Activated naive CD4-positive, alpha-beta T cell treated with anti-CD3 and anti-CD28 coated beads for 36 hours (primary cell): ENCODE results near the gene MALL. TPM values are rescaled to one million over a fixed set of nuclear protein-coding genes. Genes with fewer than 3 reads are reported as not detected.
"Not testable (repeated sequence)": the region's sequence is repeated elsewhere in the genome, so short reads cannot be mapped to it uniquely, and the experiment has no call there.

Source experiments
- CTCF ChIA-PET: fragments of 350-600 bp; sonication (Branson Sonifier 250); formaldehyde crosslinking; loops from one replicate; lab custom pipeline; 2021; ENCODE audit warnings: antibody characterized with exemption; lab: Charles Lee
- DNase-seq: peaks from one replicate; pipeline ENCODE4 v3.0.0-alpha.2; 2020
- H3K27ac Mint-ChIP-seq: one replicate; pipeline ENCODE4 v1.8.0; 2021; ENCODE audit warnings: mild to moderate bottlenecking, mixed read lengths
- H3K27me3 Mint-ChIP-seq: one replicate; pipeline ENCODE4 v1.8.0; 2021; ENCODE audit warnings: low read depth, mixed read lengths
- H3K36me3 Mint-ChIP-seq: one replicate; pipeline ENCODE4 v1.8.0; 2021; ENCODE audit warnings: low read depth, mixed read lengths
- H3K4me1 Mint-ChIP-seq: one replicate; pipeline ENCODE4 v1.8.0; 2021; ENCODE audit warnings: low read depth, mixed read lengths
- H3K4me3 Mint-ChIP-seq: one replicate; pipeline ENCODE4 v1.8.0; 2021; ENCODE audit warnings: mild to moderate bottlenecking, moderate library complexity, mixed read lengths
- H3K9me3 Mint-ChIP-seq: one replicate; pipeline ENCODE4 v1.8.0; 2021; ENCODE audit warnings: mixed read lengths
- intact Hi-C: fragments of 100-400 bp; cut with micrococcal nuclease; formaldehyde crosslinking; loops from one replicate; pipeline ENCODE4 v1.15.1; 2023
- microRNA-seq: library from miRNA; unstranded; fragments of <30 nt; microRNA quantifications from one replicate; pipeline ENCODE4 v1.2.0, GENCODE V29; 2022; ENCODE audit warnings: borderline microRNAs expressed, borderline replicate concordance
- total RNA-seq, 2 experiments: library from RNA; stranded (reverse); gene quantifications; one replicate each; pipeline ENCODE4 v1.2.3, GENCODE V29; 2021

MALL gene
- total RNA-seq, 2 experiments from 2014 or later, result 0.17 to 0.38 TPM

DNA sequence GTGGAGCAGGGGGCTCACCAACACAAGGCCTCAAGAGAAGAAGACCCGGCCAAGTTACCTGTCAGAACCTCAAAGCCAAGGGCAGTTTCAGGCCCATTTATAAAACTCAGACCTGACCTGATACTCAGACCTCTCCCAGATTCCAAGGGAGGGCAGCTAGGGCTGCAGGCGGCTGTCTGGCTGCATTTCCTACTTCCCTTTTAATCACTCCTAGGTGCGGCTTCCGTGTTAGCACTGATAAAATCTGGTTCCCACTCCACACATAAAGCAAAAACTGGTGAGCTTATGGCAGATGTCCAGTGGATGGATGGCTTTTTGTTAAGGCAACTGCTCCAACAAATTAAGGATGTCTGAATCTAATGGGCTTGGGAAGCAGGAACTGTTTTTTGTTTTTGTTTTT, 63.5 kb downstream of the MALL start:
- DNase-seq, H3K4me3 Mint-ChIP-seq, intact Hi-C loops, H3K27me3 Mint-ChIP-seq, H3K4me1 Mint-ChIP-seq, H3K9me3 Mint-ChIP-seq, CTCF ChIA-PET, H3K36me3 Mint-ChIP-seq, H3K27ac Mint-ChIP-seq: not testable (repeated sequence)

GRCh38 chr2:110050222-110050621, 65.4 kb downstream of the MALL start:
- H3K4me3 Mint-ChIP-seq, H3K36me3 Mint-ChIP-seq, H3K4me1 Mint-ChIP-seq, H3K27me3 Mint-ChIP-seq, intact Hi-C loops, H3K27ac Mint-ChIP-seq, CTCF ChIA-PET, DNase-seq, H3K9me3 Mint-ChIP-seq: not testable (repeated sequence)

DNA sequence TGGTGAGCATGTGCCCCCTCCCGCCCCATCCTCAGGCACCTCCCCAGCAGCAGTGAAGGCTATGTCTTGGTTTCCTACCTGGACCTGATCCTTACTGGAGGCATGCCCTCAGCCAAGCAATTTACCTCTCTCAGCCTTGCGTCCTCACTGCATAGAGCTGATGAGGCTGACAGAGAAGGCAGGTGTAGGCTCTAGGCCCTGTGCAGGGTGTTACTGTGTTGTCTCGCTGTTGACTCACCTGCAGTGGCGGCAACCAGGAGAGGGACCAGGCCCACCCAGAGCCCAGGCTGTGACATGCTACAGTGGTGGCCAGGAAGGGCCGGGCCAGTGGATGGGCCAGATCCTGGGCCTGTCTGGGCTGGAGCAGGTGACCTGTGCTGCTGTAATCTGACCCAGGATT, 65.9 kb downstream of the MALL start:
- H3K4me3 Mint-ChIP-seq, intact Hi-C loops, H3K4me1 Mint-ChIP-seq: not testable (repeated sequence)

DNA sequence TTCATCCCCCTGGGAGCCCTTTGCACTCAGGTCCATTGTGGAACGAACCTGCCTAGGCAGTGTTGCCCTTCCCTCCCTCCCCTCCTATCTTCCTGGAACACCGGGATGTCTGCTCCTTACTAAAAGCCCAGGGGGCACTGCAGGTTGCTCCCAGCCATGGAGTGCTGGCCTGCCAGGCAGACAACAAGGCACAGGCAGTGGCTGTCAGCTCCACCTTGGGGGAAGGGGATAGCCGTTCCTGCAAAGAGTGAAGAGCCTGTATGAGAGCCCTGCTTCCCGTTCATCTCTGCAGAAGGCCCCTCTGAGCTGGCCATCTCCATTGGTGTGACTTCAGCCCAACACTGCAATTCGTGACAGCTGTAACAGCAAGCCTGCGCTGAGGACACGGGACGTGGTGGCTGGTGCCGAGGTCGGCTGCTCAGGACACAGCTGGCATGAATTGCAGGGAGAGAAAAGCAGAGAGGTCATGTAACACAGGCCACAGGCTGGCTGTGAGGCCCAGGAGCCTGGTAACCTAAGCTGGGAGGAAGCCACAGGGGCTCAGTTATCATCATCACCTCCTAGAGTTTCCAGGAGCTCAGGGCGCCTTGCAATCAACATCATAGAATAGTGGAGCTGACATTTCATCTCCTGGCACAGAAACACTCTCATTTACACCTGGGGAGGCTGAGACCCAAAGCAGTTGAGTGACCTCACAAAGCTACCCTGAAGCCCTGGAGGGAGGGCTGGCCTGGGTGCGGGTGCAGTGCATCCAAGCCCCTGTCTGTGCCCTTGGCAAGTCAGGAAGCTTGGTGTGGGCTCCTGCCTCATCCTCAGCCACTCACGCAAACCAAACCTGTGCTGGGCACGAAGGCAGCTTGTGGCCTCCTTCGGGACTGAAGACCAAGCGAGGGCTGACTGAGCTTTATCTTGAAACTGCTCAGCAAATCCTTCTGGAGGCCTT, 67.1 kb downstream of the MALL start:
- H3K27me3 Mint-ChIP-seq, H3K4me3 Mint-ChIP-seq, CTCF ChIA-PET, DNase-seq, H3K27ac Mint-ChIP-seq, H3K36me3 Mint-ChIP-seq, intact Hi-C loops, H3K4me1 Mint-ChIP-seq, H3K9me3 Mint-ChIP-seq: not testable (repeated sequence)

More for the DNA sequence above, 65.9 kb downstream of the MALL start:
- H3K9me3 Mint-ChIP-seq, CTCF ChIA-PET, H3K36me3 Mint-ChIP-seq, H3K27ac Mint-ChIP-seq, H3K27me3 Mint-ChIP-seq, DNase-seq: not testable (repeated sequence)

DNA sequence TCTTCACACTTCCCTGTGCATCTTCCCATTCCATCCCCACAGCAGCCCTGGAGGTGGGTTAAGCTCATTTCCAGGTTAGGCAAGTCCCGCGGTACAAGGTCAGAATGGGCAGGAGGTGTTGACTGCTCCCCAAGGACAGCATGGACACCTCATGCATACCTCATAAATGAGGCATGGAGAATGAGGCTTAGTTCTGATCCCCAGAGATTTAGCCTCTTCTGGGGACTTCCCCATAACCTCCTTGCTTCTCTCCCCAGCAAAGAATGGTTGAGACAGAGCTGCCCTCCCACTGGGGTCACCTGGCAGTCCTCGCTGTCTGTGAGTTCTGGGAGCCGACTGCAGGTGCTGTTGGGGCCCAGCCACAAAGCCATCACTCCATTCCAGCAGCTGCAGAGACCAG, 68.4 kb downstream of the MALL start:
- DNase-seq, H3K36me3 Mint-ChIP-seq, intact Hi-C loops, H3K27me3 Mint-ChIP-seq, H3K4me1 Mint-ChIP-seq, CTCF ChIA-PET, H3K9me3 Mint-ChIP-seq, H3K27ac Mint-ChIP-seq, H3K4me3 Mint-ChIP-seq: not testable (repeated sequence)

- not testable (repeated sequence) for DNase-seq, H3K27ac Mint-ChIP-seq
Measured at GRCh38 chr2:110041941-110042660, 73.5 kb downstream of the MALL start.

DNA sequence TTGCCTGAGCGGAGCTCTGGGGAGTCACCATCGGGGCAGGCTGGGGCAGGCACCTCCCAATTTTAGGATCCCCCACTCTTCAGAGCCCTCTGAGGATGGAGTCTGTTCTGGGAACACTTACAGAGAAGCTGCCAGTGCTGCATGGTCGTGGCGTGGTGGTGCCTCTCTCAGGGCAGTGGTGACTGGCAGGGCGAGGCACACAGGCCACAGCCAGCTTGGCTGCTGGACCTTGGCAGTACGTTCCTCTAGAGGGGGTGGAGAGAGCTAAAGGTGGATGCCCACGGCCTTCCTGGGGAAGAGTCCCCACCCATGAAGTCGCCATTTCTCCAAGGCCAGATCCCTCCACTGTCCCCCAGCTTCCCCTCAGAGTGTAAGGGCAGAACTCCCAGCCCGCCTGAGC, 78.3 kb downstream of the MALL start:
- H3K4me1 Mint-ChIP-seq, H3K36me3 Mint-ChIP-seq, DNase-seq, intact Hi-C loops, H3K27me3 Mint-ChIP-seq, H3K9me3 Mint-ChIP-seq, CTCF ChIA-PET, H3K4me3 Mint-ChIP-seq, H3K27ac Mint-ChIP-seq: not testable (repeated sequence)

More at GRCh38 chr2:110041941-110042660, 73.5 kb downstream of the MALL start:
- H3K4me1 Mint-ChIP-seq, H3K36me3 Mint-ChIP-seq, H3K27me3 Mint-ChIP-seq, H3K4me3 Mint-ChIP-seq, intact Hi-C loops, H3K9me3 Mint-ChIP-seq, CTCF ChIA-PET: not testable (repeated sequence)

GRCh38 chr2:110035384-110035783, 80.2 kb downstream of the MALL start:
- intact Hi-C loops, CTCF ChIA-PET, H3K27me3 Mint-ChIP-seq: not testable (repeated sequence)

GRCh38 chr2:110034935-110035334, 80.7 kb downstream of the MALL start:
- H3K4me1 Mint-ChIP-seq, H3K27me3 Mint-ChIP-seq, H3K9me3 Mint-ChIP-seq, CTCF ChIA-PET, H3K4me3 Mint-ChIP-seq, H3K27ac Mint-ChIP-seq, intact Hi-C loops, H3K36me3 Mint-ChIP-seq, DNase-seq: not testable (repeated sequence)

More at GRCh38 chr2:110035384-110035783, 80.2 kb downstream of the MALL start:
- H3K4me3 Mint-ChIP-seq, H3K4me1 Mint-ChIP-seq, H3K9me3 Mint-ChIP-seq, H3K36me3 Mint-ChIP-seq, H3K27ac Mint-ChIP-seq, DNase-seq: not testable (repeated sequence)

Small RNA genes lying within 50 kb of the gene (microRNA-seq; reads per million reads assigned to microRNA genes)
- gene MIR4267 (not detected), gene MIR4436B1 (not detected)

Other genes starting within 250 kb of the MALL start
- gene LIMS3, start 217.1 kb downstream of the MALL start, total RNA-seq, result 1 to 10 TPM; 1.5 to 2.1 TPM
- 1 to 10 TPM; 1.1 to 1.3 TPM for gene NPHP1, start 89.2 kb upstream of the MALL start, total RNA-seq
- 100 to 1,000 TPM; 110 TPM for gene MTLN, start 96.7 kb upstream of the MALL start, total RNA-seq